HG03175 (cell line): Measurements from ENCODE around the gene S1PR3.

ENCODE experiments used
- ATAC-seq: cut with Tn5 transposase; IDR thresholded peaks from one replicate; pipeline ENCODE4 v1.9.1; 2021; ENCODE audit warnings: mild to moderate bottlenecking, moderate library complexity; ENCODE audit not compliant: unreplicated experiment

S1PR3 gene

GRCh38 chr9:88968799-88969198 lies 22.5 kb upstream of the S1PR3 start:
- ATAC-seq, result no peak

GRCh38 chr9:88969646-88970373 lies 21.5 kb upstream of the S1PR3 start:
- no peak for ATAC-seq

GRCh38 chr9:88971131-88971960 lies 19.9 kb upstream of the S1PR3 start:
- no peak for ATAC-seq

GRCh38 chr9:88972401-88972800 lies 18.9 kb upstream of the S1PR3 start:
- ATAC-seq, result no peak

- no peak for ATAC-seq
Observed at GRCh38 chr9:88973281-88974045, 17.8 kb upstream of the S1PR3 start.

GRCh38 chr9:88974641-88975040 lies 16.6 kb upstream of the S1PR3 start:
- no peak for ATAC-seq

GRCh38 chr9:88975966-88976889 lies 15.0 kb upstream of the S1PR3 start:
- no peak for ATAC-seq

GRCh38 chr9:88976890-88977257 lies 14.4 kb upstream of the S1PR3 start:
- no peak for ATAC-seq

- no peak for ATAC-seq
Observed at GRCh38 chr9:88978034-88978433, 13.2 kb upstream of the S1PR3 start.

- ATAC-seq, result no peak
Observed at GRCh38 chr9:88979021-88979420, 12.2 kb upstream of the S1PR3 start.

- no peak for ATAC-seq
Observed at GRCh38 chr9:88979791-88980190, 11.5 kb upstream of the S1PR3 start.

- ATAC-seq, result no peak
Observed at GRCh38 chr9:88980740-88981203, 10.5 kb upstream of the S1PR3 start.

GRCh38 chr9:88983865-88984542 lies 7.3 kb upstream of the S1PR3 start:
- ATAC-seq, result no peak

GRCh38 chr9:88984543-88984883 lies 6.8 kb upstream of the S1PR3 start:
- ATAC-seq, result no peak

GRCh38 chr9:88985616-88986015 lies 5.7 kb upstream of the S1PR3 start:
- no peak for ATAC-seq

GRCh38 chr9:88986776-88987175 lies 4.5 kb upstream of the S1PR3 start:
- ATAC-seq, result no peak

- no peak for ATAC-seq
Observed at GRCh38 chr9:88987661-88988060, 3.6 kb upstream of the S1PR3 start.

- ATAC-seq, result no peak
Observed at GRCh38 chr9:88988796-88989641, 2.2 kb upstream of the S1PR3 start.
